Activated T-cell treated with anti-CD3 and anti-CD28 coated beads for 24 hours (primary cell): ENCODE measurements around the gene NRP1.

ENCODE experiments used
- DNase-seq: peaks from one replicate; pipeline ENCODE4 v3.0.0-alpha.2; 2020; ENCODE audit warnings: low read depth

The NRP1 gene

DNA sequence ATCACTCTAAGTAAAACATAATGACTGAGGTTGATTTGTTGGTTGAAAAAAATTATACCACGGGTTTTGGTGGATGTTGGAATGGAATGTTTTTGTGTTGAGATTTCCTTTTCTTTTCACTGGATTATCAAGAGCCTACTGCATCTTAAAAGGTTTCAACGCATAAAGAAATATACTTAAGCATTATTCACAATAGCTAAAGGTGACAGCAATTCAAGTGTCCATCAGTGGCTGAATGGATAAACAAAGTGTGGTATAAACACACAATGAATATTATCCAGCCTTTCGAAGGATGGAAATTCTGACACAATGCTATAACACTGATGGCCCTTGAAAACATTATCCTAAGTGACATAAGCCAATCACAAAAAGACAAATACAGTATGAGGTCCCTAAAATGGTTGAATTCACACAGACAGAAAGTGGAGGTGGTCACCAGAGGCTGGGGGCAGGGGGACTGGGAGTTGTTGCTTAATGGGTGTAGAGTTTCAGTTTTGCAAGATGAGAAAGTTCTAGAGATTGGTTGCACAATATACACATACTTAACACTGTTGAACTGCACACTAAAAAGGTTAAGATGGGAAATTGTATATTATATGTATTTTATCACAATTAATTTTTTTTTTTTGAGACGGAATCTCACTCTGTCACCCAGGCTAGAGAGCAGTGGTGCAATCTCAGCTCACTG, 122.3 kb downstream of the NRP1 start:
- no peak for DNase-seq

DNA sequence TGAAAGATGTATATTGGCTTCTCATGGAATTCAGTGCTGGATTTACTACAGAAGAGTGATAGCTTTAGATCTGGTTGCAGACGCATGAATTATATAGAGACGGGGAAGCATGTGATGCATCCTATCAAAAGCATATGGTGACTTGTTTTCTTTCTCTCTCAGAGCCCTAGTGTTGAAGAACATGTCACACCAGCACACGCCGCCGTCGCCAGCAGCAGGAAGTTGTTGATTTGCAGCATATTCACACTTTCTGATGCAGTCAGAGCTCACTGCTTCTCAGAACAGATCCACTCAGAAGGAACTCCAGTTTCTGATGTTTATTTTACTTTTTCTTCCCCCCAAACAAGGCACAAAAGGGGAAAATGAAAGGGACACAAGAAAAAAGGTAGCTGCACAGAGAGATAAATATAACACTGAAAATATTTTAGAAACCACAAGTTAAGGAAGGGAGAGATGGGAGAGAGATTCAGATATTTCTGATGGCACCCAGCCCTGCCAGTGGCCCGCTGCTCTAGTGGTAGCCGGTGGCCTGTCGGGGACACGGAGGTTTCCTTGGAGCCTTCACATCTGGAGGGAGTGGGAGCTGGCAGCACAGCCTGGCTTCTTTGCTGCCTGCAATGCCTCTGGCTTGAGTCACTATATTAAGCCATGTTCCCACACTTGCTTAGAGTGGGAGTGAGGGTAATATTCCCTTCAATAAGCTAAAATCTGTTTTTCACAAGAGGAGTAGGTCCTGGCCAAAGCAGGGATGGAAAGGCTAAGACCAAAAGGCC, 123.2 kb downstream of the NRP1 start:
- no peak for DNase-seq

DNA sequence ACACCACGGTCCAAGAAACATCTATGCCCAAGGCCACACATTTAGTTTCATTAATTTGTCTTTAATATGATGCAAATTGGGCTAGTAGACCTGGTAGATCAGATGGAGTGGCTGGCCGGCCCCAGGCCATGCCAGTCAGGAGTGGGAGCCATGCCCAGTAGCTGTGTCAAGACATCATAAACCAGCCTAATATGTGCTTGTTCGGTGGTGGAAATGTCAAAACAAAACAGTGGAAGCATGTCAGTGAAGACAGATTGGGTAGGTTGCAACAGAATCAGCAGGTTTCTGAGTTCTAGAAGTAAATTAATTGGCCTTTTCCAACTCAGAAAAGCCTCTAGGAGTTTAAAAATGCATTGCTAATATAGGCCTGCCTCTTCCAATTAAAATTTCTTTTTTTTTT, 124.7 kb downstream of the NRP1 start:
- no peak for DNase-seq

DNA sequence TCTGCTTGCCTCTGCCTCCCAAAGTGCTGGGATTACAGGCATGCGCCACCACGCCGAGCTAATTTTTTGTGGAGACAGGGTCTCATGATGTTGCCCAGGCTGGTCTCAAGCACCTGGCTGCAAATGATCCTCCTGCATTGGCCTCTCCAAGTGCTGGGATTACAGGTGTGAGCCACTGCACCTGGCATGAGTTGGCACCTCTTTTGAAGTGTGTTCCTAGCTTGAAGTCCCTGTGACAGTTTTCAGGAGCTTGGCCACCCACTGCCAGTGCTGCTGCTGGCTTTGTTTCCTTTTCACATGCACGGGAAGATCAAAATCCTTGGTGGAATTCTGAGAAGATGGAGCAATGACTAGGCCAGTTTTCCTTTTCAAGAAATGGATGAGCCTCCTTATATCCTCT, 126.3 kb downstream of the NRP1 start:
- no peak for DNase-seq

DNA sequence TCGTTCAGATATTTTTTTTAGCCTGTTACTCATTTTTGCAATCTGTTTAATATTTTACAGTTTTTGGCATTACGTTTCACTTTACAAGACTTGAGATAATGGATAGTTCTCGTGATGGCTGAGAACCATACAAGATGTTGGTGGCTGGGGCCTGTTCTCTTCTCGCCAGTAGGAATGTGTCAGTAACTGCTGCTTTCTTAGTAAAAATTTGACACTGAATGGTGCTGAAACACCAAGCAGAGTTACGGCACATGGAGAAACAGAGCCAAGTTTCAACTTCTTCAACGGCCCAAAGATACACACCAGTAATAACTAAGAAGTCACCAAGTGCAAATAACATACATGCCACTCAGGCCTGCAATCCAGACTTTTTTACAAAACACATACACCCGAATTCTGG, 130.4 kb downstream of the NRP1 start:
- DNase-seq: no peak

DNA sequence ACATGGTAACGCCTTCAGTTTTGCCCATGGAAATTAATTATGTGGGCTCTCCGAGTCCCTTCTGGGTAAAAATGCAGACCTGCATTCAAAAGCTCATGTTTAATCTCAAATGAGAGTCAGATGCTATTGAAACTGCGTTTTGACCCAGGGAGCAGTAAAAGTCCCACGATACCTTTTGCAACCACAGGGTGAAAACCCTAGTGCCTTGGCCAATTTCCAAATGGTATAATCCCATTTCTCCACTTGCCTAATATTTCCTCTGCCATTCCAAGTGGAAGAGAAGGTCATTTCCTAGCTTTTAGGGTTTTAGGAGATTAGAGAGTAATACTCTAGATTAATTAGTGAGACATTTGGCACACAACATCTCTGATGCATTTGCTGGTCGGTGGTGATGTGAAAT, 132.5 kb downstream of the NRP1 start:
- DNase-seq: no peak

DNA sequence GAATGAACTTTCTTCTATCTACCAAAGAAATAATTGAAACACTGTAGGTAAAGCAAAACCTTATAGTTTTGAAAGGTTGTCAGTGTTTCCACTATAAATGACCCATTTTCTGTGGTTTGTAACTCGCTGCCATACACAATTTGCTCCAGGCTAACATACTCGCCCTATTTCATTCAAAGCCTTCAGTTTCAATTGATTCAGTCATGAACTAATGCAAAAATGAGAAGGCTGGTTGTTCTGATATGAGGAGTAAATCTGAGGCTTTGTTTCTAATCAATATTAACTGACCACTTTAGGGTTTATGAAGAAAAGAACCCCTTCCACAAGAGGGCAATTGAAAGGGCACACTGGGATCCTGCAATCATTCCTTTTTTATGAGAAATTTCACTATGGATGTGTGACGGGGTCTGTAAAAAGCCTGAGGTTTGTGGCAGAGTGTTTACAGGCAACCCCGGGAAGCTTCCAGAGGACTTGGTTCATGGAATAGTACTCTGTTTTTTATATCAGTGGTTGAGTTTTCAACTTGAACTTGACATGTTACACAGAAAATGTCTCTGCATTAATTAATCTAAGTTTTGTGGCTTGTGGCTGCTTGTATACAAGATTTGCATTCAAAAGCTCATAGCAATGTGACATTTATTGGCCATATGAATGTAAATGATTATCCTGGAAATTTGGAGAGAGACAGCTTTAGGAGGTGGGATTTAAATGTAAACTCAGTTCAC, 133.2 kb downstream of the NRP1 start:
- no peak for DNase-seq

DNA sequence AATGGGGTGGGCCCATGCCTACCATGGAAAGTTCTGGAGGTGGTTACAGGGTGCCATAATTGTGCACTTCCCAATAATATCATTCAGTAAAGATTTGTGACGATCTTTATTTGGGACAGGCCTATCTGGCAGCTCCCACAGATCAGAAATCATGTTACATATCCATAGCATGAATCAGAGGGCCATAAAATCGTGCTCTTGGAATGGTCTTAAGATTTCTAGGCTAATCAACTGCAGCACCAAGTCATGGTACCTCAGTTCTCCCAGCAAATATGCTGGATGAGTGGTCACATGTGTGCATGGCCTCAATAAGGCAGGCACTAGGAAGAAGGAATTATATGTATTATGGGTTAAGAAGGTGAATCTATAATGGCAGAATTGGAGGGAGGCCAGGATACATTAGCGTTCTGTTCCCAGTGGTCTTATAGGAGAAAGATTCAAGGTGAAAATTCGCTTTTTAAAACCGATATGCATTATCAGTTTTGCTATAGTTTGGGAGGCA, 134.7 kb downstream of the NRP1 start:
- no peak for DNase-seq

DNA sequence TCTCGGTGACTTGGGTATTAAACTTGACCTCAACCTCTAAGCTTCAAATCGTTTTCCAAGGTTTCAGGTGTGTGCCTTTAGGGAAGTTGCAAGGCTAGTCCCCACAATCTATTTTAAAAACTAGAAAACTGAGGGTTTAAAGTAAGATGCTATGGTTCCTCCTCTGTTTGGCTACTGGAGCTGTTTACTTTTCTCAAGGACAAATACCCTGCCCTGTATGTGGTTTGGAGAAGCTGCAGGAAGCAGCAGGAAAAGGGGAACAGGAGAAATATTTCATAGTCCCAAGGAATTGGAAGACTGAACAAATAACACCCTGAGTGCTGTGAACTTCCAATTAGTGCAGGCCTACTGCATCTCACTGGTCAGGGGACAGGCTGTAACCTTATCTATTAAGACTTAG, 135.9 kb downstream of the NRP1 start:
- no peak for DNase-seq

DNA sequence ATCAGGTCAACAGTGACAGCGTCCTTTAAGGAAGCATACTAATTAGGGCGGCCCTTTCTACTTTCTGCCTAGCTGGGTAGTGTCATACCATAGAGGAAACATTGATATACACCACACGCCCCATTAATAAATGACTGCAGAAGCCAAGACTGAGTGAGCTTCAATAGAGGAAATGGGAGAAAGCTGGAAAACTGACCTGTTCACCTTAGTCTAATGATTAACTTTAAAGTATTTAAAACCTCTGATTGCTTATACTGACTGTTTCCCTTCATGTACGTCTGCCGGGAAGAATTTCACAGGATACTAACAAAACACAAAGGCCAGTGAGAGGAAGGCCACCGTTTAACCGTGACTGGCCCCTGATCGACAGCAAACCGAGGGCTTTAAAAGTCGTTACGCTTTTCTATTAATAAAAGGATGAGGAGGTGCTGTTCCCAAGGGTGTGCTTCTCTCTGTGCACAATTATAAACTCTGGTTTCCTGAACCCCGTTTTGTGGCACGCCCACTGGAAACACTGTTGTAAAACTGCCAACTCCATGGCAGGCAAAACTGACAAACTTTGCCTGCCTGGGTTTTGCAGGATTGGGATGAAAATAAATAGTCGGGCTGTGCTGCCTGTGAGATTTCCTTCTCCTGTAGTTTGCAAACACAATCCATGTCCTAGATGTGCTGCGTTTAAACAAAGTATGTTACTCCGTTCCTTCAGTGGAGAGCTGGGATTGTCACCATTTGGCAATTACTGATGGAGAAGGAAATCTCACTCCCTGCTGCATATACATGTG, 137.6 kb downstream of the NRP1 start:
- no peak for DNase-seq

DNA sequence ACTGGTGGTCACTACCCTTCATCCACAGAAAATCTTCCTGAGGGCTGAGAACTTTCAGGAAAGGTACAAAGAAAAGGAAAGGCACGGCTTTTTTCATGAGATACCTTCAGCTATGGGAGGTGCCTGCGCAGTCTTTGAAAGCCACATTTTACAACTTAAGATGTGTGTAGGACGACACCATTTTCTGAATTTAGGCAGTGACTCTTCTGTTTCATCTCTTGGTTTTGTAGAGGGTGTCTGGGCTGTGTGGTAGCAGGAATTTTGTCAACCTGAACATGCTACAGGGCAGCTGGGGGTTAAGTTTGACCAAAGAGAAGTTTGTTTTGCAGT, 138.1 kb downstream of the NRP1 start:
- no peak for DNase-seq

DNA sequence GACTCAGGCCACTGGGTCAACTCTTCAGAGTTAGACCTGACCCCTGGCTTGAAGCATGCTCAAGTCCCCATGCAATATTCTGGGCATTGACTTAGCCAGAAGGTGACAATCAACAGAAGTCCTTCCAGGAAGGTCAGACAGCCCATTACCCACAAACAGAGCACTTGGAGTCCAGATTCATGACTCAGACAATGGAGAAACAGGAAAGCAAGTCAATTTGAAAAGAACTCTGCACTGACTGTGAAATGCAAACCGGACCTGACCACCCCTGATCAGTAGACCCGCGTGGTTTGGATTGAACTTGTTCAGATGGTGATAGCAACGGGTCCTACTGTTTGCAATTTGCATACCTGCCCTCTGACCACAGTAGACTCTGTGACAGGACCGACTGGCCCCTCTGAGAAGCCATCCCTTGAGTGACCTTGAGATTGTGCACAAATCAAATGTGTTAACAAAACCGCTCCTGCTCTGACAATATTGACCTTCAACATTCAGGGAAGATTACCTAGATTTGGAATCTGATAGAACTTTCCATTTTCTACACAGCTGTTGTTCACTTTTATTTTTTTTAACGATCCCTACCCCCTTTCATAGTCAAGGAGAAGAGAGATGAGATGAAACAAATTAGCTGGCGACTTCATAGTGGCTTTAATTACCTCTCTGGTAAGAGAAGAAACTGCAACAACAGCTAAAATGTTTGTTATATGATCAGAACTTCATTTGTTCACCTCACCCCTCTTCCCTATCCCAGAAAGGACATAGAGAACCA, 138.7 kb downstream of the NRP1 start:
- DNase-seq: no peak

DNA sequence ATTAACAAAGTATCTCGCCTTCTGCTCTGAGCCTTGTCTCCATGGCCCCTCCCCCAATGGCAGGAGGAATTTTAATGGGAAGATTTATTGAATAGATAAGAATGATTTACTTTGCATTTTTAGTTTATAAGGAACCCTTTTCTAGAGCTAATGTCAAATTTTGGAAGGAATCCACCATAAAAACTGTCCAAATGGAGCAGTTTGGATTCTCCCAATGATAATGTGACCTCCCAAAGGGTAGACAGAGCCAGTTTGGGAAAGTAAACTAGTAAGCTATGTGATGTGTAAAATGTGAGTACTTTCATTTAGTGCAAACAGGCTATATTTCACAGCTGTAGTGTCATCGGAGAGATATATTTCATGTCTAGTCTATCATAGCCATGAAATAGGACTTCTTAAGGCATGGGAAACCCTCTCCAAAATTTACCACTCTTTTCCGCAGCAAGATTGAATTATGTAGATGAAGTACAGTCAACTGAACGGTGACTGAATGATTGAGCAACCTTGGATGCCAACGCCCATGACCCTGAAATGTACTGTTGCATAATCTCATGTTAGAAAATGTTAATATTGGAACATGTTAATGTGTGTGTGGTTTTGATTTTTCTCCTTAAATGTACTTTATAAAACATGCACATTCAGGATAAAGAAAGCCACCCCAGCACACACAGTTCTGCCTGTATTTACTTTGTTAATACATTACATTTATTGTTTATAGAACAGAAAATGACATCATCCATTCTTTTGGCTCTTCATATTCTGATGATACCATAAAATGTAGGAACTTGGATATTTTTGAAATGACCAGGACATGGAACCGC, 140.6 kb downstream of the NRP1 start:
- DNase-seq: no peak

DNA sequence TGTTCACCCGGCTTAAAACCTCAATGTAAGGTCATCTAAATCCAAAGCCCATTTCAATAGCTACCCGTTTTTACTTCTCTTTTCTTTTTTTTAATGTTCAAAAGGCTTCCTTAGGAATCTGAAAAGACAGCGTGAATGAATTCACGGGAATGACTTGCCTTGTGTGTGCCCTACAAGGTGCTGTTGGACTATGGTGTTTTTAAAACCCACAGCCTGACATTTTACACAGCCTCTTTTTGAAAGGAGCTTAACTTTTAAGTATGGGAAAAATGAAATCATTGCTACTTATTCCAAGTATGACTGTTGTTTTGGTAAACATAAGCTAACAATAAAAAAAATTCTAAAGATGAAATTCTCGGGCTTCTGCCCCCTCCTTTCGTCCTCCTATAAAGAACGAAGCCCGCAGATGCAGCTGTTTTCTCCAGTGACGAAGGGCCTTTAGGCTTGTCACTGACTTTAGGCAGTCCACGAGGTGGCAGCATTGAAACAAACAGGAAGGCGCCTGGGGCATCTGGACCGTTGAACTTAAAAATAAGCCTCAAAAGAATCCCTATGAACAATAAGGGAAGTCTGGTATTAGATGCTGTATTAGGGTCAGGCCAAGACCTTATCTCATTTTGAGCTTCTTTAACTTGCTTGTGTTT, 141.3 kb downstream of the NRP1 start:
- peak; percentile 71 for DNase-seq

DNA sequence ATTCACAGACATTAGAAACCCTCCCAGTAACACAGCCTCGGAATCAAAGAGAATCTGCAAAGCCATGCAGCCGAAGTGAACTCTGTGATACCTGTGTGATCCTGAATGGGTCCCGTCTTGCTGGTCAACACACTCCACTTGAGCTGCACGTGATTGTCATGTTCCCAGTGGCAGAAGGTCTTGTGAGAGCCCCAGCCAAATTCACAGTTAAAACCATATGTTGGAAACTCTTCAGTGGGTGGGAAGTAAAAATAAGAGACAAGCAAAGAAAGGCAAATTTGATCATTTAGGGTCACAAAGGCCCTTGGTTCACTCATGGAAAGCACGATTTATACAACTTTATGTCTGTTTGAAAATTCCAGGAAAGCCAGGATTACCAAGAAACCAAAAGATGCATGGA, 142.3 kb downstream of the NRP1 start:
- DNase-seq: no peak

DNA sequence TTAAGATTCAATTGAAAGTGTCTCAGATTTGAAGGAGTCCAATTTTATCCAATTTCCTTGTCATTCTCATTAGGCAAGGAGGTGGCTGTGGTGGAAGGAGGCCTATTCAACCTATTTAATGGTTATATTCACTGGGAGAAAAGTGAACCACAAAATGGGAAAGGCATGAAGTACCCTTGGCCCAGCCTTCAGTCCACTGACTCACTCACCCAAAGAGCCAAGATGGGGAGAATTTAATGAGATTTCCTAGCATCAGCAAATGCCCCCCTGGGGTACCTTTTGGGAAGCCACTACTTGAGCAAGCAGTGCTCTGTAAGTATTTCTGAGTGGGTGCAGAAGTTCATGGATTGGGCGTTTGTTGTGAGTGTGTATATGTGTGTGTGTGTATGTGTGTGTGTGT, 144.1 kb downstream of the NRP1 start:
- DNase-seq: no peak

DNA sequence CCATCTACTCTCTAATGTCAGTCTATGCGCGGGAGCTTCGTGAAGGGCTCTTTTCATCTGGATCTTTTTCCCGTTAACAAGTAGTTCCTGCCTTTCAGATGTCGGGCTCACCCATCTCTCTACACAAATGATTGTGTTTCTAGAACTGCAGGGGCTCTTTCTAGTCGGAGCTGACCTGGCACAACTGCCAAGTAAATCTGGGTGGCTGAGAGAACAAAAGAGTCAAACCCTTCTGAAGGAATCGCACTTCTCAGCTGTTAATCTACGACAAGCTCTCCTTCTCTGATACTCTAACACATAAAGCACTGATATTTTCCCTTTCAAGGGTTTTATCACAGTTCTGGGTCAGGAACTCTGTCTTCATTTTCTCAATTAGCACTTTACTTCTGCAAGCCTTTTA, 144.7 kb downstream of the NRP1 start:
- DNase-seq: no peak

DNA sequence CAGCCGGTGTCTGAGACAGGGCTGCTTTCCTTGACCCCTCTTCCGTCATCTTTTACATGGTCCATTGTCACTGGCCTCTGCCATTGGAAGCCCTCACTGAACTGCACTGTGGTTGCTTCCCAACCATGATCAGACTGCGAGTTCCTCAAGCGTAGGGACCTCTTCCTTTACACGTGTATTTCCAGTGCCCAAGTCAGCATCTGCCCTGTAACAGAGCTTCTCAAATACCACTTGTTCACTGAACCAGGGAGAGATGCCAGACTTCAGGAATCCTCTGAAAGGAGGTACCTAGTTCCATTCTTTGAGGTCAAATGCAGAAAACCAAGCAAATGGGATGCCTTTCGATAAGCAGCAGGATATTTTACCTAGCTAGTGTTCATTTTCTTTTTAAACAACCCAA, 145.1 kb downstream of the NRP1 start:
- no peak for DNase-seq

DNA sequence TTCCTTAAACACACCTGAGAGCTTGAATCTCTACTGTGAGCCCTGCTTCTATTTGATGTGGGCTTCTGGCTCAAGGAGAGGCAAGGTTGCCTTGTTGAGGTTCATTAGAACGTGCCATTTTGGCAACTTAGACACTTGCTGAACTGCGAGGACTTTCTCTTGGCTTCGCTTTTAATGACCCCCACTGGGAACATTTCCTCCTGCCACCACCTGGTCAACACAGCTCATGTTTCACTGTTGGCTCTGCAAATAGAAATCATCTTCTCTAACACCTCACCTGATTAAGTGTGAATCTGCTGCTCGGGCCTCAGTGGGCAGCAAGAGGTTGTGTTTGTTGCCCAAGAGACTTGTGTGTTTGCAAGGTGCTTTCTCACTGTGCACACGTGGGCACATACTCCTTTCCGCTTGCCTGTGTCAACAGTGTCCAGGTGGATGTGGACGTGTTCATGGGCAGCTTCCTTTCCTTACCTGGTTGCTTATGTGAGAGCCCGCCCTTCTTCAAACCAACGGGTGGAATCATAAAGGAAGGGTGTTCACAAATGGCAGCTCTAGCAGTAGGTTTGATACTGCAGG, 147.0 kb downstream of the NRP1 start:
- no peak for DNase-seq

DNA sequence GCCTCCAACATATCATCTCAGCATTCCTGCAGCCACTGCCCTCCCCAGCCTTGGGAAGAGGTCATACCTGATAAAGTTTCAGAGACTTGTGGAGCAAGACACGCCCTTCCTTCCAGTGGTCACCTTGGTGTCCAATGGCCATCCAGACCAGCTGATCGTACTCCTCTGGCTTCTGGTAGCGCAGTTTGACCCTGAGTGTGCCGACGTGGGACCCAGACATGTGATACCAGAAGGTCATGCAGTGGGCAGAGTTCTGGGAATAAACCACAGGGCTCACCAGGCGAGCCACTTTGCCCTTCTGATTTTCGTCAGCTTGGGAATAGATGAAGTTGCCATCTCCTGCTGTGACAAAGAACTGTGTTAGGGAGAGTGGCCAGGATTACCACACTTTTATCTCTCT, 148.3 kb downstream of the NRP1 start:
- DNase-seq: no peak
